ENCODE measurements around the gene UPB1.

DNA sequence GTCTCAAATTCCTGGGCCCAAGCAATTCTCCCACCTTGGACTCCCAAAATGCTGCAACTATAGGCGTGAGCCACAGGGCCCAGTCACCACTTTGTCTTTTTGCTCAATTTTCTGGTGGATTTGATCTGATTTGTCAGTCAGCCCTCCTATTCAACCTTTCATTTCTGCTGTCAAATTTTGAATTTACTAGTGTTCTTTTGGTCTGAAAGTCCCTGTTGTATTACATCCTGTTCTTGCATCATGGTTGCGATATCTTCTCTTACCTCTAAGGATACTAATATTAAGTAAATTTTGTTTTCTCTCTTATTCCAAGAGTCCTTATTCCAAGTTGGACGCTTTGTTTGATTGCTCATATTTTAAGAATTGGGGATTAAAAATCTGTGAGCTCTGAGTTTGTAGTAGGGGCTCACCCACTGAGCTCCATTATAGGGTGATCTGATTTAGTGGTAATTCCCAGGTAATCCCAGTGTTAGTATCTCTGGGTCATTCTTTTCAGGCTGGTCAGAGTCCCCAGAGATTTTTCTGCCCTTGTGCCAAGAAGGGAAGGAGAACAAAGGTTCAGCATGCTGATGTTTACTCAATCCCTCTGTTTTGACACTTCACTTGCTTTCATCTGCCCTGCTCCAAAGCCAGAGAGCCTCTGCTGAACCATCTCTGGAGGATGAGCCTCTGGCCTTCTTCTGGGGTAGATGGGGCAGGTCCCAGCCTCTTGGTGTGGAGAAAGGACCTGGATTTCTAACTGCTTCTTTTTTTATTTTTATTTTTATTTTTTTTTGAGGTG, 10.0 kb downstream of the UPB1 start:
- TF ChIP-seq, protein P1, sequence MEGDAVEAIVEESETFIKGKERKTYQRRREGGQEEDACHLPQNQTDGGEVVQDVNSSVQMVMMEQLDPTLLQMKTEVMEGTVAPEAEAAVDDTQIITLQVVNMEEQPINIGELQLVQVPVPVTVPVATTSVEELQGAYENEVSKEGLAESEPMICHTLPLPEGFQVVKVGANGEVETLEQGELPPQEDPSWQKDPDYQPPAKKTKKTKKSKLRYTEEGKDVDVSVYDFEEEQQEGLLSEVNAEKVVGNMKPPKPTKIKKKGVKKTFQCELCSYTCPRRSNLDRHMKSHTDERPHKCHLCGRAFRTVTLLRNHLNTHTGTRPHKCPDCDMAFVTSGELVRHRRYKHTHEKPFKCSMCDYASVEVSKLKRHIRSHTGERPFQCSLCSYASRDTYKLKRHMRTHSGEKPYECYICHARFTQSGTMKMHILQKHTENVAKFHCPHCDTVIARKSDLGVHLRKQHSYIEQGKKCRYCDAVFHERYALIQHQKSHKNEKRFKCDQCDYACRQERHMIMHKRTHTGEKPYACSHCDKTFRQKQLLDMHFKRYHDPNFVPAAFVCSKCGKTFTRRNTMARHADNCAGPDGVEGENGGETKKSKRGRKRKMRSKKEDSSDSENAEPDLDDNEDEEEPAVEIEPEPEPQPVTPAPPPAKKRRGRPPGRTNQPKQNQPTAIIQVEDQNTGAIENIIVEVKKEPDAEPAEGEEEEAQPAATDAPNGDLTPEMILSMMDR (IDR thresholded peaks at IDR 0.05; ENCODE audit: low read length), result no peak
- TF ChIP-seq EZH2phosphoT487 (IDR thresholded peaks at IDR 0.05; ENCODE audit: low read length), result no peak
- TF ChIP-seq EZH2 (optimal IDR thresholded peaks at IDR 0.05; ENCODE audit: low read depth, low read length), result no peak
